Activated CD4-positive, CD25-positive, alpha-beta regulatory T cell treated with anti-CD3 and anti-CD28 coated beads, Interleukin-2, amount 50 U/mL, for 16 hours (primary cell): Measurements from ENCODE around the gene AP1G1.

Experiments
- DNase-seq: peaks from one replicate; pipeline ENCODE4 v3.0.0-alpha.2; 2020; ENCODE audit warnings: low read depth, low spot score

The AP1G1 gene

DNA sequence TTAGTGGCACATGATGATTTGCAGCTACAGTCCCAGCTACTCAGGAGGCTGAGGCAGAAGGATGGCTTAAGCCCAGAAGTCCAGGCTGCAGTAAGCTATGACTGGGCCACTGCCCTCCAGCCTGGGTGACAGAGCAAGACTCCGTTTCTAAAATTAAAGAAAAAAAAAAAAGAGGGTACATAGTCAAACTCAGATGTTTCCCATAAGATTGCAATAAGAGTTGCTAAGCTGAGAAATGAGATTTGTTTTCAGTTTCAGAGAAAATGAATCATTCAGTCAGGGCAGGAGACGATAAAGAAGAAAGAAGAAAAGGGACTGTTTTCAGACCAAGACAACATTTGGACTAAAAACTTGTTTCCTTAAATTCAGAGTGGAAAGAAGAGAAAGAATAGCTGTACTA is 54.0 kb downstream of the AP1G1 start:
- DNase-seq = no peak

DNA sequence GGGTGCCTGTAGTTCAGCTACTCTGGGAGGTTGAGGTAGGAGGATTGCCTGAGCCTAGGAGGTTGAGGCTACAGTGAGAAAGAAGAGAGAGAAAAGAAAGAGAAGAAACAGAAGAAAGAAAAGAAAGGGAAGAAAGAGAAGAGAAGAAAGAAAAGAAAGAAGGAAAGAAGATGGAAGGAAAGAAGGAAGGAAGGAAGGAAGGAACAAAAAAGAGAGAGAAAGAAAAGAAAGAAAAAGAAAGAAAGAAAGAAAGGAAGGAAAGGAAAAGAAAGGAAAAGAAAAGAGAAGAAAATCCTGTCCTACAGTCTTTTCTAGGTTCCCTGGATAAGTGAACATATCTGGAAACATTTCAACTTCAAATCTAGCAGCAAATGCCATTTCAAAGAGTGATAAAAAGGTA is 54.5 kb downstream of the AP1G1 start:
- DNase-seq = no peak

DNA sequence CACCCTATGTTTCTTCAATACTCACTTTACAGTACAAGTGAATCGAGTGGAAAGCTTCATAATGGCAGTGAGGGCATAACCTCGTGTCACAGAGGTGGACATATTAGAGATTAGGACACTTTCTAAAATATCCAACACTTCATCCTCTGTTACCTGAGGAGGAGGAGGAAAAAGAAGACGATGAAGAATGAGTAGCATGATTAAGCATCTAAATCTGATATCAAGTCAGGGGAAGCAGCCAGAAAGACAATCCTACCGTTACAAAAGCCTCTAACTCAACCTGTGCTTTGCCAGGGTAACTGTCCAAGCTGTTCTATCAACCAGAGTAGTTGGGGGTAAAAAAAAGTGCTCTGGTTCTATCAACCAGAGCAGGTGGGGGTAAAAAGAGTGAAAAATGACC is 60.4 kb downstream of the AP1G1 start:
- no peak for DNase-seq

DNA sequence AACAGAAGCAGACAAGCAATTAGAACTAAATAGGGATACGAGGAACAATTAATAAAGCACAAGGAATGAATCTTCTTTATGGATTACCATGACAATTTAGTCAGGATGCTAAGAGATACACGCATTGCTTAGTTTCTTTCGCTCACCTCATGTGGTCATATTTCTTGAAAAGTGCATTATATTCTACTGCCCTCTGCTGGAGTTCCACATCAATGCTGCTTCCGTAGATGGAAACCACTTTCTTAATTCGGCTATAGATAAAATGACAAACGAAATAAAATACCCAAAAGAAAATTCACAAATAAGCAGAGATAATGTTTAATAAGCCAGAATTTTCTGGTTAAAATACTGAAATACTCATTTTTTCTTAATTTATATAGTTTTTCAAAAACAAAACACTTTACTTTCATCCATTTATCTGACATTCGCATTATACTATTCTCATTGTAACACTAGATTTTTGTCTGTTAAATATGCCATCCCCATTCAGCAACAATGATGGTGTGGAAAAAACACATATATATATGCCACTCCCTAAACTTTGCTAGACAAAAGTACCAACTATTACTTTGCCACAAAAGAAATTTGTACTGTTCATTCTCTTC is 62.1 kb downstream of the AP1G1 start:
- DNase-seq = no peak

DNA sequence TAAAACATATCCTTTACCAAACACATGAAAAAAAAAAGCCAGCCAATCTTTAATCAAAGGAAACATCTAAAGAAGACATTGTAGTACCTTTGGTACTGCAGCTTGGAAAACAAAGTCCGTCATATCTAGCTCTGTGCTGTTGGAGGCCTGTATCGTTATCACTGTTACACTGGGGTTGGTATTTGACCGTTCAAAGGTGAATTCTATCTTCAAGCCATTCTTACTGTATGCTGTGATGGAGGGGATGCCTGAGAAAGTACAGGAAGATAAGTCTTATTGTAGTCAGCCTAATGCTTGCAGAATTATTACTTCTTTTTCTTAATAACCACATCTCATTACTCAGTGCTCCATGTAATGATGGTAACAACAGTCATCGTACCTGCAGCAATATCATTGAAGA is 69.8 kb downstream of the AP1G1 start:
- no peak for DNase-seq

DNA sequence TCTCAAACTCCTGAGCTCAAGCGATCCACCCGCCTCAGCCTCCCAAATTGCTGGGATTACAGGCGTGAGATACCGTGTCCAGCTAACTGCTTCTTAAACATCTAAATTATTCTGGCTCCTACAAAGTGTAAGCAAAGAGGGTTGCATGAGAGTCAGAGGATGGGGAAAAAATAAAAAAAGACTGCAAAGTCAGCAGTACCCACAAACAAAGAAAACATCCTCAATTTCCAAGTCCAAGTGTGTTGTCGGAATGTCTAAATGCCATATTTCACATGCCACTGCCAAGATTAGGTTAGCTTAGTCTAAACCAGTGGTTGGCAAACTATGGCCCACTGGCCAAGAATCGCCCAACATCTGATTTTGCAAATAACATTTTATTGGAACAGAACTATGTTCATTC is 71.1 kb downstream of the AP1G1 start:
- DNase-seq = no peak

DNA sequence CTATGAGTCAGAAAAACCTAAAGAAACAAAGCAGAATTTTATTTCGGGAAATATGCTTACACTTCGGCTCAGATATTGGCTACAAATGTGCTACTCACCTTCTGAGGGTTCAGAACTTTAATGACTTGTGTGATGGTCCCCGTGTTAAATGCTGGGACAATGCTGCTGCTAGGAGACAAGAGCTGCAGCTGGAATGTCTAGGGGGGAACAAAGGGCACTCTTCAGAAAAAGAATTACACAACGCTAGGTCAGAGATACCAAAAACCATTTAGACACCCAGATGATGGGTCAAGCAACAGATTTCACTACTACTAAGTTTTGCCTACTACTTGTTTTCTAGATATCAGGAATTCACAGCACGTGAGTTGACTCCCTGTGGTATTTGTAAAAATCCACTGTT is 74.1 kb downstream of the AP1G1 start:
- no peak for DNase-seq

DNA sequence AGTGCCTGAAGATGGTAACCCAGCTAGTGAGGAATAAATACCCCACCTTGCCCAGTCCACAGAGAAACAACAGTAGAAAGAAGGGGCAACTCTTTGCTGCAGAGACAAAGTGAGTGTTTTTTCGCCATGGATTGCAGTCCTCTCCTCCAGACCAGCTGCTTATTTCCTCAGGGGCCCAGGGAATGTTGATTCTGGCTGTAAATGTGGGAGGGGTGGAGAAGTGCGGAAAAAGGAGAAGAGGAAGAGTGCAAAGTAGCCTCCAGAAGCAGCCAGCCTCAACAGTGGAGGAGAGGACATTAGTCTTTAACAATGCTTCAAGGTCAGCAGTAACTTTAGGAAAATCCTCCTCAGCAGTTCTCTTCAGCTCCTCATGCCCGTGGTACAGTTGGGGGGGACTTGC is 76.0 kb downstream of the AP1G1 start:
- DNase-seq = no peak

DNA sequence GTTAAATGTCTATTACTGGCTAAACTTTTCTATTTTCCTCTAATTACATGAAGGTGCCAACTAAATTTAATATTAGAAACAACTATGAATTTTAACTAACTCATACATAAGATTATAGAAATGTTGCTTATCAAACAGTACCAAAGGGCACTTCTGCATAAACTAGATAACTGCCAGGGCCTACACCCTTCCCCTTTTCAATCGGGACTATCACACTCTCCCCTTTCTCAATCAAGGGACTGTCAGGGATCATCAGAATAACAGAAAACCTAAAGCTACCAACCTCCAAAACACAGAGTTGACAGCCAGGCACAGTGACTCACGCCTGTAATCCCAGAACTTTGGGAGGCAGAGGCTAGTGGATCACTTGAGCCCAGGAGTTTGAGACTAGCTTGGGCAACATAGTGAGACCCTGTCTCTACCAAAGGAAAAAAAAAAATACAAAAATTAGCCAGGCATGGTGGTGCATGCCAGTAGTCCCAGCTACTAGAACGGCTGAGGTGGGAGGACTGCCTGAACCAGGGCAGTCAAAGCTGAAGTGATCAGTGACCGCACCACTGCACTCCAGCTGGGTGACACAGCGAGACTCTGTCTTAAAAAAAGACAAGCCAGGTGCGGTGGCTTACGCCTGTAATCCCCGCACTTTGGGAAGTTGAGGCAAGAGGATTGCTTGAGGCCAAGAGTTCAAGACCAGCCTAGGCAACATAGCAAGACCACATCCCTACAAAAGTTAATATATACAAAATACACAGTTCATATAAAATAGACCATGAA is 80.9 kb downstream of the AP1G1 start:
- DNase-seq = no peak

DNA sequence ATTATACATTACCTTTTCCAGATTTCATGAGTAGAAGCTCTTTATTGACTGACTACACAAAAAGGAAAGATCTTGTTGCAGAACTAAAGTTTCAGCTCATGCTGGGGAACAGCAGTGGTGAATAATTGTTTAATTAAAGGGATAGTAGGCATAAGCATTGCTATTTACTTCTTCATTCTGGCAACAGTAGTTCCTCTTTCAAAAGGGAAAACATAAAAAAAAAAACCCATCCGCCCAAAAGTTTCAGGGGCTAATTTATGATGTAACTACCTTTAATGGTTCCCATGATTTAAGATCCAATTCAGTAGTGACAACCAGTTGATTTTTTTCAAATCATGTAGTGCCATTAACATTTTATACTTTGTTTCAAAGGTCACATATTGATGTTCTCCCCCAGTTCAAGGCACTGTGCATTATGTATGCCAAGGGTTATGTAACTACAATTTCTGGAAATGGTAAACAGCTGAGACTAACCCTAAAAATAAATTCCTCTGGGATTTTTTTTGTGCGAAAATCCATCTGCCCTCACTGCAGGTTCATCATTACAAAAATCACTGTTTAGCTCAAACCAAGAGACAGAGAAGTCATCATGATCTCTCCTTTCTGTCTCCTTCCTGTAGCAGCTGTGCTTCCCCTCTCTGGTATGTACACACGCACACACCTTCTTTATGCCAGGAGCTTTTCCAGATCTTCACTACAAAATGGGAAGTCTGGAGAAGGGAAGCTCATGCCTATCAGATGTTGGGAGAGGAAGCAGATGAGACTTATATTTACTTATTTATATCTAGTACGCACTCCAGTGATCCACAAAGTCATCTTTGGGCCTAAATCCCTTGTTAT is 81.9 kb downstream of the AP1G1 start:
- no peak for DNase-seq

DNA sequence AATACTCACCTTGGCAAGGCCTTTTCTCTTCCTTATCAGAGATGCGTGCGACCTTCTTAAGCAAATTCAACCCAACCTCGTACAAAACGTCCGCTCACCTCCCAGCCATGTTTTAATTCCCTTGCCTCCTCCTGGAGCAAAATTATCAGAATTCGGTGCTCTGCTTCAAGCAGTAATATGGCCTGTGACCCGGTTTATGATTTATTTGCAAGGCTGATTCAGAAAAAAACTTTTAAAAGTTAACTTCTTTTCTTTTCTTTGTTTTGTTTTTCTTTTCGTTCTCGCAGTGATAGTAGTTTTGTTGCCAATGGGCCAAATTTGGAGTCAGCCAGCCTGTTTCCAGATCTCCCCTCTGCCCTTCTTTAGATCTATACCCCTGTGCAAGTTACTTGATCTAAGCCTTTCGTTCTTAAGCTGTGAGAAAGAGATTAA is 84.3 kb downstream of the AP1G1 start, which contains the start of gene PHLPP2:
Gene PHLPP2 (minus strand): TSS at position 382 of the 432 bp plus-strand sequence. CDS start 9,906 bp downstream, outside the sequence.
- DNase-seq = no peak

DNA sequence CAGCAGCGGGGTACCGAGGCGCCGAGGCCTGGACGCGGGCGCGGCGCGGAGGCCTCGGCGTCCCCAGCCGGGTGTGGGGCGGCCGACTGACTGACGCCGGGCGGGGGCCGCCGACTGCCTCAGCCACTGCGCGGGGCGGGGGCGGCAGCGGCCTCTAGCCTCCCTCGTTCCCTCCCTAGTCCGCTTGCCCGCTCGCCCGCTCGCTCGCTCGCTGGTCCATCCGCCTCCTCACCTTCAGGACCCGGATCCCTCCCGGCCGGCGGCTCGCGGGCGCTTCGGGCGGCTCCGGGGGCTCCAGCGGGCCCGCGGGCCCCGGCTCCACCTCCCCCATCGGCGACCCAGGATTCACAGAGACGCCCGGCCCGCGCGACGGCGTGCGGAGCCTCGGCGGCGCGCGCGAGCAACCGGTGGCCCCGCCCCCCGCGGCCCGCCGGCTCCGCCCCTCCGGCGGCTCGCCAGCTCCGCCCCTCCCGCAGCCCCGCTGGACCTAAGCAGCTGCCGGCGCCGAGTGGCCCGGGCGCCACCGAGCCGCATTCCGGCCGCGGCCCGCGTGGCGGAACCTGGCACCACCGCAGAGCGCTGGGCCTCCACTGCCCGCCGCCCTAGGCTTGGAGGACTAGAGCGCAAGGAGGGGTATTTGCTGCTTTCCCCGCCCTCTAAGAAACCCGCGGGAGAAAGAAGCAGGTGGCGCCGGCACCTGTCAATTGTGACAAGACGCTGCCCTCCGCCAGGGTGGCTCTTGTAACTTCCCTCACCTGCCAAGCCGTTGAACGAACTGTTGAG is 84.9 kb downstream of the AP1G1 start:
- peak; percentile 54 for DNase-seq

DNA sequence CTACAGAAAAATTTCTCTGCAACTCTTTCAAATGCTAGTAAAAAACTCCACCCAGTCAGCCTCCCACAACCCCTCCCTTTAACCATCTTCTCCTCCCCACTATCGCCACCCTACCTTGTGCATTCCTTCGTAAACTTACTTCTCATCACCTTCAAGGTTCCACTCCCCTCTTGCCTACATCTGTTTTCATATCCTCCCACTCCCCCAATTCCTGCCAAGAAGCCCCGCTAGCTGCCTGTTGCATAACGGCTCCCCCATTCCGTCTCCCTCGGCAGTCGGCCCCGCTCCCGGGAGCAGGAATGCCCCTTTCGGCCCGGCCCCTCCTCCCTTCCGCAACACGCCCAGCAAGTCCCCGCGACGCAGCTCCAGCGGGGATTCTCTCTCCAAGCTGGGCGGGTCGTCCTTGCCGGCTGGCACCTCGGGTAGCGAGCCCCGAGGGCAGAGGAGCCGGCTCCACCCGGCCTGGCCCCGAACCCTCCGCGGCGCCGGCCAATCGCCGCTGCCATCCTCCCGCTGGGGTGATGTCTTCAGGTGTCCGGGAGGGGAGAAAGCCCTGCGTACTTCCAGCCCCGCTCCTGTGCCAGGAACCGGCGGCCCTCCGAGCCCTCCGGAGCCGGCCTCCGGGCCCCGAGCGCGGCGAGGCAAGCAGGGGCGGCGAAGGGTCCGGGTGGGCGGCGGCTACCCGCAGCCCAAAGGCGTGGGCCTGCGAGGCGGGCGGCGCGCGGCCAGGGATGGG is 85.7 kb downstream of the AP1G1 start:
- DNase-seq = peak; percentile 23

DNA sequence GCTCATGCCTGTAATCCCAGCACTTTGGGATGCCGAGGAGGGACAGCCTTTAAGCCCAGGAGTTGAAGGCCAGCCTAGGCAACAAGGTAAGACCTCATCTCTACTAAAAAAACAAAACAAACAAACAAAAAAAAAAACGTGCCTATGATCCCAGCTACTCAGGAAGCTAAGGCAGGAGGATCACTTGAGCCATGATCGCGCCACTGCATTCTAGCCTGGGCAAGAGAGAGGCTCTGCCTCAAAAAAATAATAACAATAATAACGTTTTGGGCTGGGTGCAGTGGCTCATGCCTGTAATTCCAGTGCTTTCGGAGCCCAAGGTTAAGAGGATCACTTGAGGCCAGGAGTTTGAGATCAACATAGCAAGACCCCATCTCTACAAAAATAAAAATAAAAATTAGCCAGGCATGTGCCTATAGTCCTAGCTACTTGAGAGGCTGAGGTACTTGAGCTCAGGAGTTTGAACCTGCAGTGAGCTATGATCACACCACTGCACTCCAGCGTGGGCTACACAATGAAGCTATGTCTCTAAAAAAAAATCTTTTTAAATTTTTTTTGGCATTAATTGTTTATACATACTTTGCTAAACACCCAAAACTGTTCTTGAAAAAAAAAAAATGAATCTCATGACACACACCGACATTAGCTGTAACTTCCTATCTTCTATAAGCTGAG is 87.4 kb downstream of the AP1G1 start:
- DNase-seq = no peak

DNA sequence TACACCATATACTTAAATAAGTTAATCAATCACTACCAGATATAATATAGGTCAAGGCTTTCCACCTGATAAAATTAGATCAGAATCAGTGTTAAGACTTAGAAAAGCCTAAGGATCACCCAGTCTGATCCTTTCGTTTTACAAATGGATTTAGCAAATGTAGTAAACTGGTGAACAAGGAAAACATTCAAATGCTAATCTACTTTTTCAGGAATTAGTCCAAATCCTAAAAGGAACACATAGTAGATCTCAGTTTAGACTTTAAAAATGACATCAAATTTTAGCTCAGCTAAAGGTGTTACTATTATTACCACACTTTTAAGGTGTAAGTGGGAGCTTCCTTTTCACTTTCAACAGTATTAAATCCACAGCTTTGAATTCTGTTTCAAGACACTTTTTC is 96.1 kb downstream of the AP1G1 start:
- DNase-seq = no peak

DNA sequence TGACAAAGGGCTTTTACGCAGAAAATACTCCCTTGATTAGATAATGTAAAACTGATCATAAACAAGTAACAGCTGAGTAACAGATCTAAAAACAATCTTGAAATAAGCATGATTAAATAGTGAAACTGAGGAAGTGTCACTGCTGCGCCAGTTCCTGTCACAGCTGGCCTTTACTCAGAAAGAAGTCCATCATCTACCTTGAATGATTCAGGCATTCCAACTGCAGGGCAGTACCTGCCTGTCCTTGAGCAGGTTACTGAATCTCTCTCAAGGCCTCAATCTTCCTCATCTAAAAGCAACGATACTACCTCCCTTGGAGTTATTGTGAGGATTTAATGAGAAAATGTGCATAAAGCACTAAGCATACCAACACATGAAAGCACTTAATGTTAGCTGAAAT is 96.8 kb downstream of the AP1G1 start:
- no peak for DNase-seq

DNA sequence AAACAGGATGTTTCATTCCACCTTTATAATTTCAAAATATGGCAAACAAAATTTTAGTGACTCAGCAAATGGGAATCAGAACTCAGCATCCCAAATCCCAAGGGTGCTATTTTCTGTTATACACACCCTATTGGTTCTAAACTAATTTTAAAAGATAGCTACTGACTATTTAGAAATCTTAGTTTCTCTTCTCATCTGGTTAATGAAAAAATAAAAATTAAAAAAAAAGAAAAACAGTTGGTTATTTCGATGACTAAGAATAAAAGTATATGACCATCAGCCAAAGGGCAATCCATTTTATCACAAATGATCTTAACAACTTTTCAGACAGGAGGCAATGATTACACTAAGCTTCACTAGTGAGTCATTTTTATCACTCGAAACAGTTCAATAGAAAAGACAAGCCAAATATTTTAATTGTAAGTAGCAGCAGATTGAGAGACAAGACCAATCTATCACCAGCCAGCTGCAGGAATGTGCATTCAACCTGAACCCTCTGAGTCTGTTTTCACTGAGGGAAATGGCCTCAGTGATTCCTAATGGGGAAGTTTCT is 99.3 kb downstream of the AP1G1 start:
- DNase-seq = no peak

DNA sequence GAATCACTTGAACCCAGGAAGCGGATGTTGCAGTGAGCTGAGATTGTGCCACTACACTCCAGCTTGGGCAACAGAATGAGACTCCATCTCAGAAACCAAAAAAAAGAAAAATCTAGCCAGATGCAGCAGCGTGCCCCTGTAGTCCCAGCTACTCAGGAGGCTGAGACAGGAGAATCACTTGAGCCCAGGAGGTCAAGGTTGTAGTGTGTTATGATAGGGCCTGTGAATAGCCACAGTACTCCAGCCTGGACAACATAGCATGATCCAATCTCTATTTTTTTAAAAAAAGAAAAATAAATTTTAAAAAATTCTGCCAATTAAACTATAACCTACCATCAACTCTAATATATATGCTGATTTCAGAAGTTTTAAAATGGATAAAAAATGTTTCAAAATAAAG is 99.9 kb downstream of the AP1G1 start:
- DNase-seq = no peak

DNA sequence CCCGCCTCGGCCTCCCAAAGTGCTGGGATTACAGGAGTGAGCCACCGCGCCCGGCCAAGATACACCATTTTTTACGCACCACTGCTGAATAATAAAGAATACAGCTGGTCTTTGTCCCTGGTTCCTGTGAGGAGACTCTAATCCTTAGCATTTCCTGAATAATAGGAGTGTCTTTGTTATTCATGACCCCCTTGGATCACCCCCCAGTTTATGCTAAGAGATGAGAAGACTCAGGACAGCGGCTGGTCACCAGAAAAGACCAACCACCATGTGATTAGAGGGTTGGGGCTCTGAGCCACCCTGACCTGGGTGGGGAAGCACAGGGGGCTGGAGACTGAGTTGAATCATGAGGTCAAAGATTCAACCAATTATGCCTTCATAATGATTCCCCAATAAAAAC is 101.4 kb downstream of the AP1G1 start:
- DNase-seq = no peak

DNA sequence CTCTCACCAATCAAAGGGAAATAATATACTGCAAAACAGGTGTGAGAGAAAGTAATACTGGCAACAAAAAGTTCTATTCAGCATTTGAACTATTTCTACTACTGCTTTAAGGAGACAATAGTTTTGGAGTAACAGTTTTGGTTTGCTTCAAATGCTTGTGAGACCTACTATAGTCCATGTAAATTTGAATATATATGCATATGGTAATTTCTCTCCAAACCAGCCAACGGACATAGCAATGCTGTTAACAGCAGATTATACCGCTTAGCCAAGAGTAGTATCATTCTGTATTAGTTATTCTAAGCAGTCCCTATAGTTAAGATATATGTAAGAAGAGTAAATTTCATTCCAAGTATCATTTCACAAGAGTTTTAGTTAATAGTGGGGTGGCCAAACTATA is 102.6 kb downstream of the AP1G1 start:
- DNase-seq = no peak
